Activated CD4-positive, alpha-beta memory T cell treated with anti-CD3 and anti-CD28 coated beads, Interleukin-2, amount 10 ng/mL, durations not matched to agents 7 days and 5 days (primary cell): ENCODE data around the gene YWHAB. TPM values are rescaled to one million over a fixed set of nuclear protein-coding genes. Genes with fewer than 3 reads are reported as not detected.

ENCODE experiments used
- CTCF ChIA-PET: fragments of 350-600 bp; sonication (Branson Sonifier 250); formaldehyde crosslinking; loops from one replicate; lab custom pipeline; 2021; ENCODE audit warnings: antibody characterized with exemption, inconsistent platforms; lab: Charles Lee
- POLR2A ChIA-PET: fragments of 350-600 bp; sonication (Branson Sonifier 250); formaldehyde crosslinking; loops from one replicate; lab custom pipeline; 2021; ENCODE audit warnings: antibody characterized with exemption; lab: Charles Lee
- DNase-seq: peaks from one replicate; pipeline ENCODE4 v3.0.0-alpha.2; 2020
- H3K27ac Mint-ChIP-seq: one replicate; pipeline ENCODE4 v1.8.0; 2021; ENCODE audit warnings: mild to moderate bottlenecking, mixed read lengths
- H3K27me3 Mint-ChIP-seq: one replicate; pipeline ENCODE4 v1.8.0; 2021; ENCODE audit warnings: mixed read lengths
- H3K36me3 Mint-ChIP-seq: one replicate; pipeline ENCODE4 v1.8.0; 2021; ENCODE audit warnings: low read depth, mixed read lengths
- H3K4me1 Mint-ChIP-seq: one replicate; pipeline ENCODE4 v1.8.0; 2021; ENCODE audit warnings: mixed read lengths
- H3K4me3 Mint-ChIP-seq: one replicate; pipeline ENCODE4 v1.8.0; 2021; ENCODE audit warnings: mild to moderate bottlenecking, mixed read lengths
- H3K9me3 Mint-ChIP-seq: one replicate; pipeline ENCODE4 v1.8.0; 2021; ENCODE audit warnings: mixed read lengths
- total RNA-seq, 2 experiments: library from RNA; stranded (reverse); gene quantifications; one replicate each; pipeline ENCODE4 v1.2.3, GENCODE V29; 2021

The YWHAB gene
- total RNA-seq, 2 experiments from 2014 or later = 277 to 279 TPM

DNA sequence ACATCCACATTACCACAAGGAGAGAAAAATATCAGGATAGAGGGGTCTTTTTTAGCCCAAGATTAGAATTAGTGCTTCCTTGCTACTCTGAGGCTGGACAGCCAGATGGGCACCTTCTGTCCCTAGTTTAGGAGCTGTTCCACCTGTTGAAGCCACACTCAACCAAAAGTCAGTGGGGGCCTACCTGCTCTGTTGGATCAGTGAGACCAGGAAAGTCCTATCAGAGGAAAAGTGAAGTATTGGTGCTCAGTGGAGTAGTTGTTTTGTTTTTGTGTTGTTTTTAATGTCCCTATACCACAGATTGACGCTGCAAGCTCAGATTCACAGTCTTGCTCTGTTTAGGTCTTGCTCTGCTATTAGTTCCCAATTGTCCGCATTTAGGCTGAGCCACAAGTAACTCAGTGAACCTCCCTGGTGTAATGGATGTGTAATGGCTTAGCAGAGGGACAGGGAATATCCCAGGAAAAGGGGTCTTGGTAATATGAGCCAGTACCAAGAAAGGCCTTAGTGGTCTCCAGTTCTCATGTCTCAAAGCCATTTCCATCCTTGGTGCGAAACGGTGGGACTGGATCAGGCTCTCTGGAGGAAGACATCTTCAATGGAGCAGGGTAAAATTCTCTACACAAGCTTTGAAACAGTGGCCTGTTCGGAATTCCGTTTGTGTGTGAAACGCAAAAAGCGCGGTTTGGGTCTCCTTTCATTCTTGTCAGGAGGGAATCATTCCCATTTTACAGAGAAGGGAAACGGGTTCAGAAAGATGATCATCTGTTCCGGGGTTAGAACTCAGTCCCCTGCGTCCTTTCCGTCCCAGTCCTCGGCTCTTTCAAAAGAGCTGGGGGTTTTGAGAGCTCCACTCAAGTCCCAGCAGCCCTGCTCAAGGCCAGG, 23.7 kb downstream of the YWHAB start:
- CTCF ChIA-PET = interaction anchor here (0.6 to 1.4 kb wide), 6 partner anchors 9 to 187 kb away, joined by 3 to 6 read pairs (median 3); no protein-coding TSS in a partner anchor
- peaks cover 57% of the 10 kb centered on the region for H3K36me3 Mint-ChIP-seq

DNA sequence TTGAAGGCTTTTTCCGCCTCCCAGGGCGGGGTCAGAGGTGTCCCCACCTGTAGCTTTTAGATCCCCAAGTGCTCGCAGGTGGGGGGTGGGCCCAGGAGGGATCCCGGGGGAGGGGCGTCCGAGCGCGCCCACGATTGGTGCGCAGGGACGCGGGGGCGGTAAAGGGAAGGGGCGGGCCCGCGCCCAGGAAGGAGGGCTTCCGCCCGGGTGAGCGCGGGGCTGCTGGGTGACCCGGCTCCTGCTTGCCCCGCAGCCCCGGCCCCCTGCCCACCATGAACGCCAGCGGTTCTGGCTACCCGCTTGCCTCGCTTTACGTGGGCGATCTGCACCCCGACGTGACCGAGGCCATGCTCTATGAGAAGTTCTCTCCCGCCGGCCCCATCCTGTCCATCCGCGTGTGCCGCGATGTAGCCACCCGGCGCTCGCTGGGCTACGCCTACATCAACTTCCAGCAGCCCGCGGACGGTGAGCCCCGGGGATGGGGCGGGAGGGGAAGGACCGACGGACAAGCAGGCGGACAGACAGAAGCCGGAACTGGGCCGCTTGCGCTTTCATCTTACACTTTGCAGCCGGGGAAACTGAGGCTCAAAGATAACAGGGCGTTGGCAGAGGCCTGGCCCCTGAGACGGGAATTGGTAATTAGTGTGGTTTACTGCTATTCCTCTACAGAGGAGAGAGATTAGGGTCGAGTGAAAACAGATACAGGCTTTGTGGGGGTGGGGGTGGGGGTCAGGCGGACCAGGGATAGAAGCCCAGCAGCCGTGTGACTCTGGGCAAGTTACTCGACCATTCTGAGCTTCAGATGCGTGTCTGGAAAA, 24.6 kb downstream of the YWHAB start, which contains the start of gene PABPC1L:
Gene PABPC1L, plus strand, starts transcription at position 189 of the 818 bp plus-strand sequence. Its CDS starts 84 bp downstream, at position 273.
- ChIA-PET CTCF (interaction anchor here (0.6 to 1.4 kb wide), 7 partner anchors 8 to 385 kb away, joined by 3 to 6 read pairs (median 3); no protein-coding TSS in a partner anchor), POLR2A (interaction anchor here (0.6 to 3.7 kb wide), 13 partner anchors 9 to 86 kb away, joined by 3 to 19 read pairs (median 4); partner anchors contain the start of gene YWHAB)
- peaks cover 58% of the 10 kb centered on the region for H3K36me3 Mint-ChIP-seq
- DNase-seq = peak; percentile 76
- peaks cover 45% of the 10 kb centered on the region for H3K4me1 Mint-ChIP-seq
- no peaks in the 10 kb centered on the region for H3K27me3 Mint-ChIP-seq
- peak within 1 kb of the TSS; percentile 85 for H3K4me3 Mint-ChIP-seq
- H3K9me3 Mint-ChIP-seq = no peaks in the 10 kb centered on the region
- peak within 1 kb of the TSS; percentile 59 for H3K27ac Mint-ChIP-seq

More for the DNA sequence above, 23.7 kb downstream of the YWHAB start:
- H3K4me3 Mint-ChIP-seq = peak overlapping the region; percentile 85
- POLR2A ChIA-PET = interaction anchor here (0.6 to 3.7 kb wide), 13 partner anchors 8 to 87 kb away, joined by 3 to 19 read pairs (median 4); partner anchors contain the start of gene YWHAB
- peak overlapping the region; percentile 56 for H3K27ac Mint-ChIP-seq
- H3K27me3 Mint-ChIP-seq = no peaks in the 10 kb centered on the region
- peaks cover 37% of the 10 kb centered on the region for H3K4me1 Mint-ChIP-seq
- DNase-seq = no peak
- H3K9me3 Mint-ChIP-seq = no peaks in the 10 kb centered on the region

DNA sequence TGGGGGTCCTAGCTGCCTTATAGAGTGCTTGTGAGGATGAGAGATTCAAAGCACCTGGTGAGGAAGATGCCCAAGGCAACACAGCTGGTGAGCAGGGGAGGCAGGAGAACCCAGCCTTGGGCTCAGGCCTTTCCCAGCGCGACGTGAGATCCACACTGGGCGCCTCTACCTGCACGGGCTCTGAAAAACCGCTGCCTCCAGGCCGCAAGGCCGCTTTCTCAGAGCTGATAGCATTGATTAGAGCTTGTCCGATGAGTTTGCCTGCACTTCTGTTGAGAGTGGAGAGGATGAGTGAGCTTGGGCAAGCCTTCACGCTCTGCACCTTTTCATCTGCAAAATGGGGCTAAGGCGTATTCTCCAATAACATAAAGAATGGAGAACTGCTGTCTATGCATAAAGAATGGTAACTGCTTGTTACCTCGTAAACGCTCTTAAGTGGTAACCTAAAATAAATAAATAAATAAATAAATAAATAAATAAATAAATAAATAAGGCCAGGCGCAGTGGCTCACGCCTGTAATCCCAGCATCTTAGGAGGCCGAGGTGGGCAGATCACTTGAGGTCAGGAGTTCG, 25.3 kb downstream of the YWHAB start:
- no peak for DNase-seq
- no peaks in the 10 kb centered on the region for H3K9me3 Mint-ChIP-seq
- POLR2A ChIA-PET = interaction anchor here (1.4 to 1.7 kb wide), 2 partner anchors 55 to 86 kb away, joined by 4 read pairs; no protein-coding TSS in a partner anchor
- peak overlapping the region; percentile 59 for H3K27ac Mint-ChIP-seq
- no peaks in the 10 kb centered on the region for H3K27me3 Mint-ChIP-seq
- peak overlapping the region; percentile 85 for H3K4me3 Mint-ChIP-seq
- CTCF ChIA-PET = interaction anchor here (0.6 to 1.3 kb wide), 3 partner anchors 23 to 384 kb away, joined by 3 to 4 read pairs (median 3); no protein-coding TSS in a partner anchor
- H3K4me1 Mint-ChIP-seq = peaks cover 47% of the 10 kb centered on the region
- H3K36me3 Mint-ChIP-seq = peaks cover 53% of the 10 kb centered on the region

DNA sequence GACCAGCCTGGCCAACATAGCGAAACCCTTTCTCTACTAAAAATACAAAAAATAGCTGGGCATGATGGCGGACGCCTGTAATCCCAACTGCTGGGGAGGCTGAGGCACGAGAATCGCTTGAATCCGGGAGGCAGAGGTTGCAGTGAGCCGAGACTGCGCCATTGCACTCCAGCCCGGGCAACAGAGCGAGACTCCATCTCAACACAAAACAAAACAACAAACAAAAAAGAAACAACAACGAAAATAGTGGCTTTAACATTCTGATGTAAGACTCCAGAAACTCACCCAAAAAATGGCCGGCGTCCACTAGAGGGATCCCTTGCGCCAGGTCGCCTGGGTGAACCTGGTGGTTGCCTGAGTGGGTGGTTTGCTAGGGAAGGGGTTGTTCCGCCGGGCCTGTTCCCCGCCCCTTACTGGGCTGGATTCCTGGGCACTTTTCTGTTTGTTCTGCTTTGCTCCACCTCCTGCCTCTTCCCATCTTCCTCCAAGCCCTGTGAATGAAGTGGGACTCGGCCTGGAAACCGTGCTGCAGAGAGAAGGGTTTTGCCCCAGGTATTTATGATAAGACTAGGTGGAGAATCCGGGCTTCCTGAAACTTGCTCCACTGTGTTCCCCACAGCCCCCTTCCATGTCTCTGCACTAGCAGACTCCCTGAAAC, 25.9 kb downstream of the YWHAB start:
- ChIA-PET POLR2A (no interaction called here), CTCF (interaction anchor here (0.6 to 1.3 kb wide), 2 partner anchors 60 to 383 kb away, joined by 3 to 4 read pairs; no protein-coding TSS in a partner anchor)
- Mint-ChIP-seq H3K27ac (peak overlapping the region; percentile 47), H3K36me3 (peaks cover 48% of the 10 kb centered on the region), H3K4me3 (peak overlapping the region; percentile 67), H3K9me3 (no peaks in the 10 kb centered on the region), H3K4me1 (peaks cover 46% of the 10 kb centered on the region), H3K27me3 (no peaks in the 10 kb centered on the region)
- peak; percentile 70 for DNase-seq

DNA sequence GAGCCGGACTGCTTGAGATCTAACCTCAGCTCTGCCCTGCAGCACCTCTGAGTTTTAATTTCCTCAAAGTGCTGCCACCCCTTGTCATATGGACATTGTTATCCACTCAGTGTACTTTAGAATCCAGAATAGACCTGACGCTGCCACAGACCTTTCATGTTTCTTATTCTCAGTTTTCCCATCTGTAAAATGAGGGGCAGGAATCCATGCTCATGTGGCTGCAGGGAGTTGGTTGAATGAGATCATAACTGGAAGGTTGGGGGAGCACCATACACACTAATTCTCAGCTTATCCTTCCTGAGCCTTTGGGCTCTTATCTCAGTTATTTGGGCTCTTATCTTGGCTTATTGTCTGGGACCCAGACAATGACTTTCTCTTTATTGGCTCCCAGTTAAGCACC, 26.7 kb downstream of the YWHAB start:
- POLR2A ChIA-PET = no interaction called here
- CTCF ChIA-PET = no interaction called here

DNA sequence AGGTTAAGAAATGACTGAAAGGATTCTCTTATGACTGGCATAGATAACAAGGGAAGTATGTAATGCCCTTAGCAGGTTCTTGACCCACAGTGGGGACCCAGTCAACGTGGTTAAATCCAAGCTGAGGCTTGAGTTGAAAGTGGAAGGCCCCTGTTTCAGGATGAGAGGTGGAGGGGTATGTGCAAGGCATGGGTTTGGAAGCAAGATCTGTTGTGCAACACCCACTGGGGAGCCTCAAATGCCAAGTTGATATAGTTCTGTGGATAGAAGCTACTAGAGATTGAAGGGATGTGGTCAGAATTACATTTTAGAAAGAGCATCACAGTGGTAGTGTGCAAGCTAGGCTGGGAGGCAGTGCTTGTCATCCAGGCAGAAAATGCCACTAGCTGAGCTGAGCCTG, 29.4 kb downstream of the YWHAB start:
- Mint-ChIP-seq H3K36me3 (peaks cover 39% of the 10 kb centered on the region), H3K9me3 (no peaks in the 10 kb centered on the region), H3K4me1 (peaks cover 36% of the 10 kb centered on the region), H3K27me3 (no peaks in the 10 kb centered on the region), H3K27ac (peak overlapping the region; percentile 65), H3K4me3 (no peak overlapping the region)
- ChIA-PET POLR2A (interaction anchor here (0.7 kb wide), 1 partner anchor 52 kb away, joined by 3 read pairs; the partner anchor contains the start of gene STK4), CTCF (no interaction called here)
- DNase-seq = no peak

More for the DNA sequence above, 26.7 kb downstream of the YWHAB start:
- Mint-ChIP-seq H3K27me3 (no peaks in the 10 kb centered on the region), H3K4me3 (no peak overlapping the region), H3K4me1 (peaks cover 46% of the 10 kb centered on the region), H3K9me3 (no peaks in the 10 kb centered on the region), H3K36me3 (peaks cover 47% of the 10 kb centered on the region), H3K27ac (no peak overlapping the region)
- no peak for DNase-seq

DNA sequence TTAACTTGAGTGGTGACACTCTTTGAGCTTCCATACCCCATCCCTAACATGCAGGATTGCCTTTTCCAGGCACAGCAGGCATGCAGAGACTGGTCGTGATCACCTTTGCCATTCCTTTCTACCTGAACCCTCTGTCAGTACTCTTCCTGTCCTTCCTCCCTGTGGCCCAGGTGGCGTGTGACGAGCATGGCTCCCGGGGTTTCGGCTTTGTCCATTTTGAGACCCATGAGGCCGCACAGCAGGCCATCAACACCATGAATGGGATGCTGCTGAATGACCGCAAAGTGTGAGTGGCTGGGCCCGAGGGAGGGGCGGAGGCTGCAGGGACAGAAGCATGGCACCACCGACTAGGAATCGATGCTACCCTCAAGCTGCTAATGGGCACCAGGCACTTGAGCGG, 31.1 kb downstream of the YWHAB start:
- peaks cover 39% of the 10 kb centered on the region for H3K36me3 Mint-ChIP-seq
- H3K4me3 Mint-ChIP-seq = no peak overlapping the region
- CTCF ChIA-PET = no interaction called here
- DNase-seq = no peak
- no peak overlapping the region for H3K27ac Mint-ChIP-seq
- peaks cover 22% of the 10 kb centered on the region for H3K4me1 Mint-ChIP-seq
- POLR2A ChIA-PET = no interaction called here
- H3K9me3 Mint-ChIP-seq = no peaks in the 10 kb centered on the region
- H3K27me3 Mint-ChIP-seq = no peaks in the 10 kb centered on the region

DNA sequence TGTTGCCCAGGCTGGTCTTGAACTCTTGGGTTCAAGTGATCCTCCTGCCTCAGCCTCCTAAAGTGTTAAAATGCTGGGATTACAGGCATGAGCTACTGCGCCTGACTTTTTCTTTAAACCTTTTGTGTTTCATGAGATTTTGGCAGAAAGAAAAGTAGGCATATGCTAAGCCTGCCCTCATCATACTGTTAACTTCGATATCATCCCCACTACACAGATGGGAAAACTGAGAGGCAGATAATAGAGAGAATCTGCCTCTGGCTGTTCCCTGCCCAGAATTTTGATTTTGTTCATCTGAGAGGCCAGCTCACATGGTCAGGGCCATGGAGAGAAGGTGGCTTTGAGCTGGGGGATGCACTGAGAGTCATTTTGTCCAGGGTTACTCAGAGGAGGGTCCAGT, 31.9 kb downstream of the YWHAB start:
- Mint-ChIP-seq H3K27me3 (no peaks in the 10 kb centered on the region), H3K36me3 (peaks cover 41% of the 10 kb centered on the region), H3K27ac (no peak overlapping the region), H3K4me3 (no peak overlapping the region), H3K4me1 (peaks cover 17% of the 10 kb centered on the region), H3K9me3 (no peaks in the 10 kb centered on the region)
- DNase-seq = no peak
- POLR2A ChIA-PET = interaction anchor here (0.9 kb wide), 1 partner anchor 15 kb away, joined by 3 read pairs; no protein-coding TSS in a partner anchor
- CTCF ChIA-PET = interaction anchor here (1.0 kb wide), 1 partner anchor 8 kb away, joined by 3 read pairs; the partner anchor contains the start of gene PABPC1L

DNA sequence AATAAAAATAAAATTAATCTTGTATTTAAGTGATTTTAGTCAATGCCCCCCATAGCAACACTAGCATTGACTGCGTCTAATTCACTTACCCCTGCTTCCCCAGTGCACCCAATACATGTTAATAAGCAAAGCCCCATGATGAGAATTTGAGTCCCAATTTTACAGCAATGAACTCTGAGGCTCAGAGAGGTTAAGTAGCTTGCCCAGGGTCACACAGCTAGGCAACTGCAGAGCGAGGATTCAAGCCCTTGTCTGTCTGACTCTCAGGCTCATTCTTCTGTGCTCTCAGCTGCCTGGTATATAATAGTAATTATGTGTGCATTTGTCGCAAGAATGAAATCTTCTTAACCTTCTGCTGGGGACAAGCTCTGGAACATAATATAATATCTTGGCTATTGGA, 32.8 kb downstream of the YWHAB start:
- Mint-ChIP-seq H3K27me3 (no peaks in the 10 kb centered on the region), H3K4me3 (no peak overlapping the region), H3K27ac (no peak overlapping the region), H3K4me1 (peaks cover 15% of the 10 kb centered on the region), H3K36me3 (peaks cover 33% of the 10 kb centered on the region), H3K9me3 (no peaks in the 10 kb centered on the region)
- DNase-seq = no peak
- ChIA-PET CTCF (interaction anchor here (1.0 kb wide), 1 partner anchor 9 kb away, joined by 3 read pairs; the partner anchor contains the start of gene PABPC1L), POLR2A (interaction anchor here (0.9 to 1.5 kb wide), 2 partner anchors 9 to 16 kb away, joined by 3 to 5 read pairs; no protein-coding TSS in a partner anchor)

DNA sequence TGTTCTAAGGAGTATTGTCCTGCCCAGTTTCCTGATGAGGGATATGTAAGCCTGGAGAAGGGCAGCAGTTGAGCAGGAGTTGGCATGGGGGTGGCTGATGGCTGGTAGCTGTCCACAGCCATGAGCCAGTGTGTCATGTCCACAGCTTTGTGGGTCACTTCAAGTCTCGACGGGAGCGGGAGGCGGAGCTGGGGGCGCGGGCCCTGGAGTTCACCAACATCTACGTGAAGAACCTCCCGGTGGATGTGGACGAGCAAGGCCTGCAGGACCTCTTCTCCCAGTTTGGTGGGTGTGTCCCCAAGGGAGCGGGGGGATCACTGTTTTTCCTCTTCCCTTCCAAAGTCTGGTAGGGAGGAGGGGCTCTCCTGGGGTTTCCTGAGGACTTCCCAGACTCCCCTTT, 33.3 kb downstream of the YWHAB start:
- CTCF ChIA-PET = no interaction called here
- Mint-ChIP-seq H3K36me3 (peaks cover 29% of the 10 kb centered on the region), H3K9me3 (no peaks in the 10 kb centered on the region), H3K4me3 (no peak overlapping the region), H3K4me1 (peaks cover 14% of the 10 kb centered on the region), H3K27me3 (no peaks in the 10 kb centered on the region), H3K27ac (no peak overlapping the region)
- POLR2A ChIA-PET = interaction anchor here (1.5 kb wide), 1 partner anchor 10 kb away, joined by 5 read pairs; no protein-coding TSS in a partner anchor
- no peak for DNase-seq

DNA sequence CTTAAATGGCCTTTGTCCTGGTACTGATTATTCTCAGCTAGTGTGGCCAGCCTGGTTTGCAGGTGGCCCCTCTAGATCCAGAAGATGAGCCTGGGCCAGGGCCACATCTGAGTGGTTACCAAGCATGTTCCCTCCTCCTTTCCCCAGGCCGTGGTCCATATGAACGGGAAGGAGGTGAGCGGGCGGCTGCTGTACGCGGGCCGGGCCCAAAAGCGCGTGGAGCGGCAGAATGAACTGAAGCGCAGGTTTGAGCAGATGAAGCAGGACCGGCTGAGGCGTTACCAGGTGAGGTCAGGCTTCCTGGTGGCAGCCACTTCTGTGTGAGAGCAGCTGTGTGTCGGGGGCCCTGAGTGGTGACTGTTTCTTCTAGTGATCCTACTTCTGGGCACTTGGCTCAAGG, 35.9 kb downstream of the YWHAB start:
- ChIA-PET POLR2A (interaction anchor here (0.7 kb wide), 1 partner anchor 12 kb away, joined by 5 read pairs; no protein-coding TSS in a partner anchor), CTCF (no interaction called here)
- DNase-seq = no peak
- Mint-ChIP-seq H3K27ac (no peak overlapping the region), H3K4me3 (no peak overlapping the region), H3K9me3 (no peaks in the 10 kb centered on the region), H3K36me3 (peaks cover 22% of the 10 kb centered on the region), H3K4me1 (peaks cover 3% of the 10 kb centered on the region), H3K27me3 (no peaks in the 10 kb centered on the region)
